ENCODE results near the gene TSPAN18. TPM values are rescaled to one million over a fixed set of nuclear protein-coding genes. Genes with fewer than 3 reads are reported as not detected.

Gene TSPAN18
- total RNA-seq, 4 donors from 2014 or later = 2.6 to 28.9 (median 4.9) TPM

- WGBS, 2 donors (ENCODE audit: low coverage in 1 of 2) = 95% methylated on average over 3 of the region's 3 CpGs; no CpG with 5 or more reads in 1 of the 2 donors
- intact Hi-C loops (cut with DNase I; ENCODE audit: low total_unique reads) = no loop called here
- Histone ChIP-seq H3K27ac (no peak overlapping the region), H3K4me1 (peaks cover 0 to 4% (median 1%) of the 10 kb centered on the region in 4 donors), H3K27me3 (no peaks in the 10 kb centered on the region), H3K9me3 (no peaks in the 10 kb centered on the region), H3K36me3 (no peaks in the 10 kb centered on the region), H3K4me3 (no peak overlapping the region)
- no peak for DNase-seq
- in situ Hi-C loops (cut with MboI; ENCODE audit: low pct_ligation_motif_present in 1 of 4, low pct_unique_long_range_greater_than_20kb in 1 of 4, low sequenced_read_pairs in 3 of 4) = no loop called here
- no peak for TF ChIP-seq POLR2A (IDR thresholded peaks at IDR 0.05)
- no peak for TF ChIP-seq POLR2AphosphoS5 (IDR thresholded peaks at IDR 0.05)
- TF ChIP-seq EP300 (IDR thresholded peaks at IDR 0.05; ENCODE audit: low read depth) = no peak
- TF ChIP-seq CTCF (IDR thresholded peaks at IDR 0.05) = no peak
Observed at GRCh38 chr11:44967930-44968496, 241.3 kb downstream of the TSPAN18 start.

GRCh38 chr11:44968510-44968909 is 241.7 kb downstream of the TSPAN18 start:
- no peak overlapping the region for H3K27ac ChIP-seq
- no peak for DNase-seq
- H3K27me3 ChIP-seq = no peaks in the 10 kb centered on the region
- H3K36me3 ChIP-seq = no peaks in the 10 kb centered on the region
- WGBS, 2 donors (ENCODE audit: low coverage in 1 of 2) = 74 to 86% methylated on average over 1 to 3 of the region's 3 CpGs
- no peaks in the 10 kb centered on the region for H3K9me3 ChIP-seq
- H3K4me3 ChIP-seq = no peak overlapping the region
- intact Hi-C loops (cut with DNase I; ENCODE audit: low total_unique reads) (no loop called here), in situ Hi-C loops (cut with MboI; ENCODE audit: low pct_ligation_motif_present in 1 of 4, low pct_unique_long_range_greater_than_20kb in 1 of 4, low sequenced_read_pairs in 3 of 4) (no loop called here)
- no peak for TF ChIP-seq EP300 (IDR thresholded peaks at IDR 0.05; ENCODE audit: low read depth)
- TF ChIP-seq POLR2AphosphoS5 (IDR thresholded peaks at IDR 0.05) = no peak
- no peak for TF ChIP-seq CTCF (IDR thresholded peaks at IDR 0.05)
- H3K4me1 ChIP-seq = peaks cover 0 to 4% (median 1%) of the 10 kb centered on the region in 4 donors

- Histone ChIP-seq H3K4me1 (peaks cover 0 to 4% (median 1%) of the 10 kb centered on the region in 4 donors), H3K36me3 (no peaks in the 10 kb centered on the region), H3K27me3 (no peaks in the 10 kb centered on the region), H3K4me3 (no peak overlapping the region), H3K27ac (no peak overlapping the region), H3K9me3 (no peaks in the 10 kb centered on the region)
- TF ChIP-seq POLR2A (IDR thresholded peaks at IDR 0.05) (no peak), CTCF (IDR thresholded peaks at IDR 0.05) (no peak), EP300 (IDR thresholded peaks at IDR 0.05; ENCODE audit: low read depth) (no peak), POLR2AphosphoS5 (IDR thresholded peaks at IDR 0.05) (no peak)
- WGBS, 2 donors (ENCODE audit: low coverage in 1 of 2) = 57 to 58% methylated on average over 3 to 12 of the region's 12 CpGs
- in situ Hi-C loops (cut with MboI; ENCODE audit: low pct_ligation_motif_present in 1 of 4, low pct_unique_long_range_greater_than_20kb in 1 of 4, low sequenced_read_pairs in 3 of 4) (no loop called here), intact Hi-C loops (cut with DNase I; ENCODE audit: low total_unique reads) (no loop called here)
- DNase-seq = no peak
Observed at GRCh38 chr11:44969651-44970252, 243.0 kb downstream of the TSPAN18 start.

GRCh38 chr11:44970293-44970692 is 243.5 kb downstream of the TSPAN18 start:
- Histone ChIP-seq H3K4me1 (peaks cover 0 to 4% (median 1%) of the 10 kb centered on the region in 4 donors), H3K9me3 (no peaks in the 10 kb centered on the region), H3K36me3 (no peaks in the 10 kb centered on the region), H3K4me3 (no peak overlapping the region), H3K27me3 (no peaks in the 10 kb centered on the region), H3K27ac (no peak overlapping the region)
- DNase-seq = no peak
- intact Hi-C loops (cut with DNase I; ENCODE audit: low total_unique reads) (no loop called here), in situ Hi-C loops (cut with MboI; ENCODE audit: low pct_ligation_motif_present in 1 of 4, low pct_unique_long_range_greater_than_20kb in 1 of 4, low sequenced_read_pairs in 3 of 4) (no loop called here)
- 79% methylated on average over 6 of the region's 6 CpGs; no CpG with 5 or more reads in 1 of the 2 donors for WGBS, 2 donors (ENCODE audit: low coverage in 1 of 2)
- no peak for TF ChIP-seq CTCF (IDR thresholded peaks at IDR 0.05)
- no peak for TF ChIP-seq POLR2A (IDR thresholded peaks at IDR 0.05)
- no peak for TF ChIP-seq EP300 (IDR thresholded peaks at IDR 0.05; ENCODE audit: low read depth)
- TF ChIP-seq POLR2AphosphoS5 (IDR thresholded peaks at IDR 0.05) = no peak

Data from transverse colon (tissue), 4 donors.